Astrocyte of the spinal cord (primary cell): ENCODE results near the gene PCSK6.

Experiments
- DNase-seq: peaks from one replicate; pipeline ENCODE4 v3.0.0; 2011; ENCODE audit warnings: low read depth, low spot score
- H3K4me3 ChIP-seq: 2 replicates; pipeline ENCODE4 v1.5.1; 2011; ENCODE audit warnings: low read depth, mild to moderate bottlenecking, low read length, moderate library complexity
- in situ Hi-C: cut with HindIII; loops from 2 replicates; pipeline ENCODE4 v1.10.0; 2017; ENCODE audit warnings: low sequenced_read_pairs
- TF ChIP-seq, protein P1 (sequence below): IDR thresholded peaks from 2 replicates; pipeline ENCODE4 v1.5.1; 2012; ENCODE audit warnings: low read depth, mild to moderate bottlenecking, low read length, inconsistent platforms

The PCSK6 gene

GRCh38 chr15:101528917-101529299 is 39.4 kb upstream of the PCSK6 start:
- H3K4me3 ChIP-seq, result no peak overlapping the region
- in situ Hi-C loops, result no loop called here
- TF ChIP-seq, protein P1, sequence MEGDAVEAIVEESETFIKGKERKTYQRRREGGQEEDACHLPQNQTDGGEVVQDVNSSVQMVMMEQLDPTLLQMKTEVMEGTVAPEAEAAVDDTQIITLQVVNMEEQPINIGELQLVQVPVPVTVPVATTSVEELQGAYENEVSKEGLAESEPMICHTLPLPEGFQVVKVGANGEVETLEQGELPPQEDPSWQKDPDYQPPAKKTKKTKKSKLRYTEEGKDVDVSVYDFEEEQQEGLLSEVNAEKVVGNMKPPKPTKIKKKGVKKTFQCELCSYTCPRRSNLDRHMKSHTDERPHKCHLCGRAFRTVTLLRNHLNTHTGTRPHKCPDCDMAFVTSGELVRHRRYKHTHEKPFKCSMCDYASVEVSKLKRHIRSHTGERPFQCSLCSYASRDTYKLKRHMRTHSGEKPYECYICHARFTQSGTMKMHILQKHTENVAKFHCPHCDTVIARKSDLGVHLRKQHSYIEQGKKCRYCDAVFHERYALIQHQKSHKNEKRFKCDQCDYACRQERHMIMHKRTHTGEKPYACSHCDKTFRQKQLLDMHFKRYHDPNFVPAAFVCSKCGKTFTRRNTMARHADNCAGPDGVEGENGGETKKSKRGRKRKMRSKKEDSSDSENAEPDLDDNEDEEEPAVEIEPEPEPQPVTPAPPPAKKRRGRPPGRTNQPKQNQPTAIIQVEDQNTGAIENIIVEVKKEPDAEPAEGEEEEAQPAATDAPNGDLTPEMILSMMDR, result no peak
- DNase-seq, result no peak

GRCh38 chr15:101528108-101528916 is 38.8 kb upstream of the PCSK6 start:
- no peak overlapping the region for H3K4me3 ChIP-seq
- no peak for DNase-seq
- TF ChIP-seq, protein P1, result no peak
- in situ Hi-C loops, result no loop called here

DNA sequence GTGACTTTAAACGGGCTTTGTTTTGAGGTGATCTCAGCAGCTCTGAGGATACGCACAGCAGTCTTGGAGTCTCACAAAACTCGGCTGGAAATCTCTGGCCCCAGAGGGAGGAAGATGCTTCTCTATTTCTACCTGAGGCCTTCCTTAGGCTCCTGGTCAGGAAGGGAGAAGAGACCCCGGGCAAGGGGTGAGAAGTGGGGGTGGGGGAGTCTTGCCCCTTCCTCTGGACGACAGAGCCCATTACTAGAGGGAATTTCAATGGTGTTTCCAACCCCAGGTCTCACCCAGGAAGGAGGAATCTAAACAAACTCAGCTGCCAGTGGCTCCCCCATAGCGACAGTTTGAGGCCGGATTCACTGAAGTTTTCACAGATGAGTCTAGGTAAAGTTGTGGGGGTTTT is 37.4 kb upstream of the PCSK6 start:
- TF ChIP-seq, protein P1, result no peak
- H3K4me3 ChIP-seq, result no peak overlapping the region
- DNase-seq, result no peak
- in situ Hi-C loops, result no loop called here

- in situ Hi-C loops, result no loop called here
- TF ChIP-seq, protein P1, result no peak
Observed at GRCh38 chr15:101526442-101526841, 36.9 kb upstream of the PCSK6 start.

GRCh38 chr15:101526021-101526420 is 36.5 kb upstream of the PCSK6 start:
- in situ Hi-C loops, result no loop called here

More at GRCh38 chr15:101526442-101526841, 36.9 kb upstream of the PCSK6 start:
- no peak overlapping the region for H3K4me3 ChIP-seq
- DNase-seq, result no peak

GRCh38 chr15:101525087-101525669 is 35.7 kb upstream of the PCSK6 start:
- in situ Hi-C loops, result no loop called here
- TF ChIP-seq, protein P1, result no peak
- DNase-seq, result no peak
- no peak overlapping the region for H3K4me3 ChIP-seq

More at GRCh38 chr15:101526021-101526420, 36.5 kb upstream of the PCSK6 start:
- TF ChIP-seq, protein P1, result no peak
- DNase-seq, result no peak
- no peak overlapping the region for H3K4me3 ChIP-seq
